ENCODE measurements around the gene CDK5R1.

The CDK5R1 gene

DNA sequence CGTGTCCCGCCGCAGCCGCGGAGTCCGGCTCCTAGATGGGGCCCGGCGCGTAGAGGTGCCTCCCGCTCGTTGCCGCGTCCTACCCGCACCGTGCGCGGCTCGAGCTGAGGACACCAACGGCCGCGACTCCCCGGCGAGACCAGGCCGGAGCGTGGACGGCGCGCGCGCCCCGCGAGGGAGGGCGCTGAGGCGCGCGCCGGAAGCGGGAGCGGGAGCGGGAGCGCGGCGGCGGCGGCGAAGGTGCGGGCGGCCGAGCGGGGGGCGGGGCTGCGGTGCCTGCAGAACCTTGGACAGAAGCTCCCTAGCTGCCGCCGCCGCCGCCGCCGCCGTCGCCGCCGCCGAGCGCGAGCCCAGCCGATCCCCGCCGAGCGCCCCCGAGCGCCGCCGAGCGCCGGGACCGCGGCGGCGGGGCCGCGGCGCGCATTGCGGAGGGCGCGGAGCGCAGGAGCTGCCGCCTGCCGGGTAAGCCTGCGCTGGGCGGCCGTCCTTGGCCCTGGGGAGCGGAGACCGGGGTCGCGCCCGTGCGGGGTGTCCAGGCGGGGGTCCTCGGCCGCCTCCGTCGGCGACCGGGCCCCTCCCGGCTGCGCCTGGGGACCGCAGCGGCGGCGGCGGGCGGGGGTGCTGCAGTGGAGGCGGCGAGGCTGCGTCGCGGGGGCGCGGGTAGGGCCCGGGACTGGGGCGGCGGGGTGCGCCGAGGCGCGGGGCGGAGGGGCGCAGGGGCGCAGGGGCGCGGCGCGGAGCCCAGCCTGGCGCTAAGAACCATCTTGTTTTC, at the start of gene CDK5R1:
CDK5R1 (plus strand) TSS at position 293 of the 772 bp plus-strand sequence. CDS start 628 bp downstream, outside the sequence.
- peak within 1 kb of the TSS; percentile 79 to 92 for H3K27ac ChIP-seq
- TF ChIP-seq, protein P1, sequence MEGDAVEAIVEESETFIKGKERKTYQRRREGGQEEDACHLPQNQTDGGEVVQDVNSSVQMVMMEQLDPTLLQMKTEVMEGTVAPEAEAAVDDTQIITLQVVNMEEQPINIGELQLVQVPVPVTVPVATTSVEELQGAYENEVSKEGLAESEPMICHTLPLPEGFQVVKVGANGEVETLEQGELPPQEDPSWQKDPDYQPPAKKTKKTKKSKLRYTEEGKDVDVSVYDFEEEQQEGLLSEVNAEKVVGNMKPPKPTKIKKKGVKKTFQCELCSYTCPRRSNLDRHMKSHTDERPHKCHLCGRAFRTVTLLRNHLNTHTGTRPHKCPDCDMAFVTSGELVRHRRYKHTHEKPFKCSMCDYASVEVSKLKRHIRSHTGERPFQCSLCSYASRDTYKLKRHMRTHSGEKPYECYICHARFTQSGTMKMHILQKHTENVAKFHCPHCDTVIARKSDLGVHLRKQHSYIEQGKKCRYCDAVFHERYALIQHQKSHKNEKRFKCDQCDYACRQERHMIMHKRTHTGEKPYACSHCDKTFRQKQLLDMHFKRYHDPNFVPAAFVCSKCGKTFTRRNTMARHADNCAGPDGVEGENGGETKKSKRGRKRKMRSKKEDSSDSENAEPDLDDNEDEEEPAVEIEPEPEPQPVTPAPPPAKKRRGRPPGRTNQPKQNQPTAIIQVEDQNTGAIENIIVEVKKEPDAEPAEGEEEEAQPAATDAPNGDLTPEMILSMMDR (IDR thresholded peaks at IDR 0.05), result no peak
- peak within 1 kb of the TSS; percentile 87 for H3K4me3 ChIP-seq
- DNase-seq (ENCODE audit: low spot score), result no peak

DNA sequence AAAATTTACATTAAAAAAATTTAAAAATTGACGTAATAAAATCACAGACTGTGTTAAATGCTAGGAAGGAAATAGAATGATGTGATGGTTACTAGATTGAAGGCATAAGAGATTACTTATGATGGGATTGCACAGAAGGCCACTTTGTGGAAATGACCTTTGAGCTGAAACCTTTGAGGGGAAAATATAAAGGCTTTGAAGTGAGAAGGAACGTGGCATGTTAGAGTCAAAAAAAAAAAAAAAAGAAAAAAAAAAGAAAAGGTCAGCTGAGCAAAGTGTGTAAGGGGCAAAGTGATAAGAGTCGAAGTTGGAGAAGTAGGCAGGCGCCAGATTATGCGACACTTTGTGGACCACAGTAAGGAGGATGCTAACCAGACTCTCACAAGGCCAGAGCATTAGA, 46.1 kb upstream of the CDK5R1 start:
- TF ChIP-seq, protein P1 (IDR thresholded peaks at IDR 0.05), result no peak
- no peak overlapping the region for H3K27ac ChIP-seq
- no peak overlapping the region for H3K4me3 ChIP-seq
- DNase-seq (ENCODE audit: low spot score), result no peak

DNA sequence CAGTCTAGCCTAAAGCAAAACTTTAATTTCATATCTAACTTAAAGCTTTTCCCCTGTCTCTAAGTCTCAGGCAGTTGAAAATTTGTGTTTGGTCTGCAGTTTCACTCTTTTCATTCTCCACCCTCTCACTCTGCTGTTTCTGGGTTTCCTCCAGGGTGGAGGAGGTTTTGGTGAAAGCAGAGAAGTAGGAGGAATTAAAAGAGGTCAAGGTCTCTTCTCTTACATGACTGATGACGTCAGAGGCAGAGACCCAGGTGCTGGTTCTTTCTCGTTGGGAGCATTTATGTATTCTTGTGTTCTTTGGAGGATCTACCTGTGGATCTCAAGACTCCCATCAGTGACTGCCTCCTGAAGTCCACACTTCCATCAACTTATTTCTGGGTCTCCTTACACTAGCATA, 44.9 kb upstream of the CDK5R1 start:
- TF ChIP-seq, protein P1 (IDR thresholded peaks at IDR 0.05), result no peak
- no peak overlapping the region for H3K27ac ChIP-seq
- H3K4me3 ChIP-seq, result no peak overlapping the region
- no peak for DNase-seq (ENCODE audit: low spot score)

DNA sequence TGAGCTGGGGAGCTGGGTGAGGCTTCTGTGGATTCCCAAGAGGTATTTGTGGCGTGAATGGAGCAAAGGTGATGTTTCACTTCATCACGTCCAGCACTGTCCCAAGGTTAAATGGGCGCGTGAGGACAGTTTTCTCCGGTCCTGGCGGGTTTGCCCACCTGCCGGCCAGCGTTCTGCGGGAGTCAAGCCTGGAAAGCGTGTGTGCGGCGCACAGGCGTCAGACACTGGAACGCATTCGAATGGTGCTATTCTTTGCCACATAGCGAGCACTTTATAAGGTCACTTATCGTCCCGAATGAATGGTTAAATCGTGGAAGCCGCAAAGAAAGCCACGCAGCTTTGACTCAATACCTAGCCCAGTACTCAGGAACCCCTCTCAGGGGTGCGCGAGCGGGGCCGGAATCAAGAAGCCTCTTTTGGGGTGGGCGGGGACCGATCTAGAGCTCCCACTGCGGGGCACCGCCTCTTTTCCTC, 42.9 kb upstream of the CDK5R1 start:
- H3K4me3 ChIP-seq, result peak overlapping the region; percentile 92
- no peak overlapping the region for H3K27ac ChIP-seq
- TF ChIP-seq, protein P1 (IDR thresholded peaks at IDR 0.05), result no peak
- no peak for DNase-seq (ENCODE audit: low spot score)

DNA sequence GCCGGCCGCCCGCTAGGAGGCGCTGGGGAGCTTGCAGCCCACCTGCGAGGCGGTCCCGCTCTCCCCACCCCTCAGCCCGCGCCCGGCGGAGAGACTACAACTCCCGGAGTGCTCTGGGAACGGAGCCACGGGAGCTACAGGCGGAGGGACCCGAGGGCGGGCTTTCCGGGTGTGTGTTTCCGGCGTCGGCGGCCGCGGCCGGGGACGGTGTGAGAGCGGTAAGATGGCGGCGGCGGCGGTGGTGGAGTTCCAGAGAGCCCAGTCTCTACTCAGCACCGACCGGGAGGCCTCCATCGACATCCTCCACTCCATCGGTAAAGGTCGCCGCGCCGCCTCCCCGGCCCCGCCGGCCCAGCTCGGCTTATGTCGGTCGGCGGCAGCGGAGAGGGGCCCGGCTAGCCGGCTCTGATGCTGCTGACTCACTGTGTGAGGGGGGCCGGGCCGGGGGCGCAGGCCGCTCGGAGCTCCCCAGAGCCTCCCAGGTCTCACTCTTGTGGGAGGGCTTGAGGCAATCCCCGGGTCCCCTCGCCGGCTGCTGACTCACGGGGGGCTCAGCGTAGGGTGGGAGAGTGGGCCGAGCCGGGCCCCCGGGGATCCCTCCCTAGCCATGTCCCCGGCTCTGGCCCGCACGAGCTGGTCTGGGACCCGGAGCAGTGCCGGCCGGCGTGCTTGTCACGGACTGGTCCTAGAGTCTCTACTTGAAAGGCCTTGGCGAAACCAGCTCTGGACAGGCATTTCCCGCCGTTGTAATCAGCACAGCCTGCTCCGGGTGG, 42.3 kb upstream of the CDK5R1 start, which contains the start of gene PSMD11:
PSMD11 (plus strand) TSS at position 210 of the 773 bp plus-strand sequence; CDS start at position 224, 14 bp downstream.
- Histone ChIP-seq H3K4me3 (peak within 1 kb of the TSS; percentile 92), H3K27ac (peak within 1 kb of the TSS; percentile 80 to 81)
- TF ChIP-seq, protein P1 (IDR thresholded peaks at IDR 0.05), result peak; percentile 78
- peak; percentile 96 for DNase-seq (ENCODE audit: low spot score)

DNA sequence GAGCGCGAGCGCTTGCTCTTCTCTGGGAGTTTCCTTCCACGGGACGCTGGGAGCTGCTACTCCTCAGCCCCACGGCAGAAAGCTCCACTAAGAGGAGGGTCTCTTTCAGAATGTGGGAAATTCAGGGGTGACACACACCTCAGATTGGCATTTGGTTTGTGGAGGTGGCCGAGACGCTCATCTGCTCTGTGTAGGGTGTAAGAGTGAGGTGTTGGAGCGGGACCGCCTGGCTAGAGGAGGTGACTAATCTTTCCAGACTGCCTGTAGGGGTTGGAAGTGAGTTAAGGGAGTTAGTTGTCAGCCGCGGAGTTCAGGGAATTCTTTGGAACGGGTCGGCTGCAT, 41.7 kb upstream of the CDK5R1 start:
- Histone ChIP-seq H3K27ac (peak overlapping the region; percentile 80 to 81), H3K4me3 (peak overlapping the region; percentile 92)
- no peak for DNase-seq (ENCODE audit: low spot score)
- TF ChIP-seq, protein P1 (IDR thresholded peaks at IDR 0.05), result no peak
